NCI-H1436 (cell line): ENCODE results near the gene RANBP1.

ENCODE experiments used
- DNase-seq: peaks from one replicate; lab custom pipeline; 2025; lab: John Stamatoyannopoulos, UW

The RANBP1 gene

DNA sequence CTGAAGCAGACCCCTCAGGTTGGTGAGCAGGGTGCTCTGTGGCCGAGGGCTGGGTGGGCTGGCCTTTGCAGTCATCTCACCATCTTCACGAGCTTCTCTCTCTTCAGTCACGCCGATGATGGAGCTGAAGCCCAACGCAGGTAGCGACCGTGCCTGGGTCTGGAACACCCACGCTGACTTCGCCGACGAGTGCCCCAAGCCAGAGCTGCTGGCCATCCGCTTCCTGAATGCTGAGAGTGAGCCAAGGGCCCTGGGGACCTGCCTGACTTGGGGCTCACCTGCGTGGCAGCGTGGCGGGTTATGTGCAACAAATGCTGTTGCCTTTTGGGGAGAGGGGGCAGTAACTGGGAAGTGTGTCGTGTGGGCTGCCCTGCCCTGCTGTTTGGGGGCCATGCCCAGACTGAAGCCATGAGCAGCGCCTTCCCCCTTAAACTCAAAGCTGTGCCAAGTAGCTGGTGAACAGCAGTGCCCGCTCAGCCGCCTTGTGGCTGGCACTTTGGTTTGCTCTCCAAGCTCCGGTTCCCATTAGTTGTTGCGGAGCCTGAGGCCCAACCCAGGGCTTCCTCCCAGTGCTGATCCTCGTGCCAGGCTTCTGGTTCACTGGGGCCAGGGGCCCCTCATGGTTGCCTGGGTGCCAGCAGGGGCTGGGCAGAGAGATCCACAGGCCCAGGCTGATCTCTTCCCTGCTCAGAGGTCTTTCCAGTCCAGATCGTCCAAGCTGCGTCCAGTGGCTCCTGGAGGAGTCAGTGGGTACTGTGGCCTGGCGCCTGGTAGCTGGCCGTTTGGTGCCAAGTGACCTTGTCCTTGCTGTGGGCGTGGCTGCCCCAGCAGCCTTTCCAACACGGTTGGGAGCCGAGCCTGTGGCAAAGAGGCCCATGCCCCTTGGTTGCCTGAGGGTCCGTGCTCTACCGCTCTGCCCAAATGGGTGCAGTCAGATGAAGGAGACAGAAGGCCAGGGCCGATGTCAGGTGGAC is 9.6 kb downstream of the RANBP1 start:
- DNase-seq = no peak

DNA sequence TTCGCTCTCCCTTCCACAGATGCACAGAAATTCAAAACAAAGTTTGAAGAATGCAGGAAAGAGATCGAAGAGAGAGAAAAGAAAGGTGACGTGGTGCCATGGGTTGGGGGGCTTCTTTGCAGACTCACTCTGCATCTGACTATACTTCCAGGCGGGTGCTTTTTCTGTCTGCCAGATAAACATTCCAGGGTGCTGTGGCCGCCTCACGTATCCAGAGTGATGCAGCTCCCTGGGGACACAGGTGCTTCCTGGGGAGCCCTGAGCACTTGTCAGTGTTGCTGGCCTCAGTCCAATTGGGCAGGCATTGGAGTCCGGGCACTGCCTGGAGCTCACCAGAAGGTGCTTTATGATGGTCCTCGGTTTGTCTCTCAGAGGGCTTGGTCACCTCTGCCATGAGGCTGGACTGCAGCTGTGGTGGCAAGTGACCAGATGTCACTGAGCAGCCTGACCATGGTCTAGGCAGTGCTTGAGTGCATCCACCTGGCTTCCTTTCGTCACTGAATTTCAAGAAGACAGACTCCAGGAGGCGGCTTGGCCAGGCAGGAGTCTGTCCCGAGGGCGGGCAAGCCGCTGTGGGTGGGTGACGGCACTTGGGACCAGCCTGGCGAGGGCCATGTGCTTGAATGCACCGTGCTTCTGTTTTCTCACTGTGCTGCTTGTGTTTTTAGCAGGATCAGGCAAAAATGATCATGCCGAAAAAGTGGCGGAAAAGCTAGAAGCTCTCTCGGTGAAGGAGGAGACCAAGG is 10.6 kb downstream of the RANBP1 start:
- no peak for DNase-seq

- DNase-seq = no peak
These were observed 11.5 kb downstream of the RANBP1 start for GRCh38 chr22:20127318-20127868.

DNA sequence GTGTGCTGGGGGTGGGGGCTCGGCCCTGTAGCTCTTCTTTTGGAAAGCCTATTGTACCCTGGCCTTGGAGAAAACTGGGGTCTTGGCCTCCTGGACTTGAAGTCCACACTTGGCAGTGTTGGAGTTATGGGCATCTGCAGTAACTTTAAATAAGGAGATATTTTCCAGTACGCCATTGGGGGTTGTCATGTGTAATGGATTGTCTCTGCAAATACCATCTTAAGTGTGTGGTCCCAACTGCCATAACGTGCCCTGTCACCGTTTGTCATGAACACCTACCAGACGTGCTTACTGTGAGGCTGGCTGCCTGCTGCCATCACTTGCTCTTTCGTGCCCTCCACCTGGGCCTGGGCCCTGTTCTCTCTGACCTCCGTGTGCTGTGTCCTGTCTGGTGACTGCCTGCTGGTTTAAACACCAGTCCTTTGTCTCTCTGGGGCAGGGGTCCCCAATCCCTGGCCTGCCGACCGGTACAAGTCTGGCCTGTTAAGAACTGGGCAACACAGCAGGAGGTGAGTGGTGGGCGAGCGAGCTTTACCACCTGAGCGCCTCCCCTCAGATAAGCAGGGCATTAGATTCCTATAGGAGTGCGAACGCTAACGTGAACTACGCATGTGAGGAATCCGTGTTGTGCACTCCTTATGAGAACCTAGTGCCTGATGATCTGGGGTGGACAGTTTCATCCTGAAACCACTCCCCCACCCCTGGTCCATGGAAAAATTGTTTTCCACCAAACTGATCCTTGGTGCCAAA is 12.1 kb downstream of the RANBP1 start:
- DNase-seq = no peak

DNA sequence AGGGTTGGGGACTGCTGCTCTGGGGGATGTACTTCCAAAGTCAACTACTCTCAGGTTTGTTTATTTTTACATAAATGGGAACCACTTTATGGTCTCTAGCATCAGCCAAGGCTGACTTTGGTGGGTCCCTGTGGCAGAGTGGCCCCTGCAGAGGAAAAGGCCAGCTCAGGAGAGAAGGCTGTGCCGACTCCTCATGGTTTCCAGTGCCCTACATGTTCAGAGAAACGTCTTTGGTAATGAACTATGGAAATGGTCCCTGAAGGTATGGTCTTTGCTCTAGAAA is 12.7 kb downstream of the RANBP1 start:
- DNase-seq = no peak

- peak; percentile 8 for DNase-seq
These were observed 13.2 kb downstream of the RANBP1 start for GRCh38 chr22:20128902-20129746.

- no peak for DNase-seq
These were observed 13.8 kb downstream of the RANBP1 start for GRCh38 chr22:20129747-20130014.

- peak; percentile 20 for DNase-seq
These were observed 14.4 kb downstream of the RANBP1 start for GRCh38 chr22:20130319-20130718.

- peak; percentile 53 for DNase-seq
These were observed 15.1 kb downstream of the RANBP1 start for GRCh38 chr22:20130731-20131596.

DNA sequence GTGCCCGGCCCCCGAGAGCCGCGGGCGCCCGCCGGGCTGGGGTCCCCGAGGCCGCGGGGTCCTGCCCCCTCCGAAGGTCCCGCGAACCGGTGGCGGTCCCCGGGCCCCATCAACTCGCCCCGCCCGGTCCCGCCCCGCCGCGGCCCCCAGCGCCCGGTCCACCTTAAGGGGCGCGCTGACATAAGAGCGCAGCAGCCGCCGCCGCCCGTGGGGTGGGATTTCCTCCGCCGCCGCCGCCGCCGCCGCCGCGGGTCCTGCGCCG is 15.6 kb downstream of the RANBP1 start, which contains the start of gene ZDHHC8:
Gene ZDHHC8 (plus strand): TSS at position 208 of the 262 bp plus-strand sequence. CDS start 144 bp downstream, outside the sequence.
- no peak for DNase-seq

- DNase-seq = no peak
These were observed 16.2 kb downstream of the RANBP1 start for GRCh38 chr22:20131859-20132685.

DNA sequence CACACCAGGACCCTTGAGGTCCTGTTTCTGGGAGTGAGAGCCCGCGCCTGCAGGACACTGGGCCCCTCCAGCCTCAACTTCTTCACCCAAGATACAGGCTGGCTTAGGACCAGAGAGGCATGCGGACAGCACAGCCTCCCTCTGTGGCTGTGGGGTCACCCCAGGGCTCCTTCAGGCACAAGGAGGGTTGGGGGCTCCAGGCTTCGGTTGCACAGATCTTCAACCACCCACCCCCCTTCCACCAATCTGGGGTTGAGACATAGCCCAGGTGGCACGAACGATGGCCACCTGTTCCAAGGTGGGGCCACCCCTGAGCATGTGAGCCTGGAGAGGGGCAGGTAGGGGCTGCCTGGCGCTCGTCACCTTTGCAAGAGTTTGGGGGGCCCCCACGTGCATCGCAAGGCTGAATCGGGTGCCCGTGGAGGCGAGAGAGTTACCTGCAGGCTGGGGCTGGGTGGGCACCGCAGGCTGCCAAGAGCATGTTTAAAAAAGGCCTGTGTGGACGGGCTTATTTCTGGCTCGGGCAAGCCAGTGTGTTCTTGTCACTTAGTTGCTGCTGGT is 16.9 kb downstream of the RANBP1 start:
- DNase-seq = no peak

DNA sequence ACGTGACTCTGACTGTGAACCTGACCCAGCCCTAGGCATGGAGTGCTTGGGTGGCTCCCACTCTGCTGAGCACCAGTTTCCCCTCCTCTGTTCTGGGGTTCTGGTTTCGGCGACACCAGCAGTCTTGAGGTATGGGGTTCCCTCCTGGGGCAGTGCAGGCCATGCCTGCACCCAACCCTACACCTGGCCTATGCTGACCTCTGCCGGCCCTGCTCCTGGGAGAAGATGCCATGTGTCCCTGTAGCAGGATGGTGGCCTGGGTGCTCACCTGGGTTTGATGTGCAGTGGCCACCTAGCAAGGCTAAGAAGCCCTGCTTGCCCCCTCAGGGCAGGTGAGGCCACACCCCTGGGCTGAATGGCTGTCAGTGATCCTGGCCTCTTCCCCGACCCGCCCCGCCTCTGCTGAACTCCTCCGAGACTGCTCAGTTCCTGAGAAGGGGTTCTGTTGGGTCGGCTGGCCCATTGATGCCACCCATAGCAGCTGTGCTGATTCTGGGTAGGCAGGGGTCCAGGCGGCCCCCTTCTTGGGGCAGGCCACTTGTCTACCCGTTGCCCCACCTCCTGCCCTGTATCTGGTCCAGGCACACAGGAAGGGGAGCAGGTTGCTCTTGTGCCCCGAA is 18.1 kb downstream of the RANBP1 start:
- no peak for DNase-seq

GRCh38 chr22:20135265-20135664 is 19.4 kb downstream of the RANBP1 start:
- DNase-seq = no peak

- DNase-seq = no peak
These were observed 20.1 kb downstream of the RANBP1 start for GRCh38 chr22:20135806-20136602.

DNA sequence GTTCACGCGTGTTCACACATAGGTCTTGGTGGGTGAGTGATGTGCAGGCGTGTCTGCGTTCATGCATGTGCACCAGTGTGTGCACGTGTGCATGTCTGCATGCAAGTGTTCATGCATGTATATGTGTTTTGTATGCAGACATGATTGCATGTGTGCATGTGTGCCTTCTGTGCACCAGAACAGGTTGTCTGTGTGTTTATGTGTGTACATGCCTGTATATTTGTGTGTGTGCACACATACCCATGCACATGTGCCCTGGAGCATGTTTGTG is 20.6 kb downstream of the RANBP1 start:
- no peak for DNase-seq

DNA sequence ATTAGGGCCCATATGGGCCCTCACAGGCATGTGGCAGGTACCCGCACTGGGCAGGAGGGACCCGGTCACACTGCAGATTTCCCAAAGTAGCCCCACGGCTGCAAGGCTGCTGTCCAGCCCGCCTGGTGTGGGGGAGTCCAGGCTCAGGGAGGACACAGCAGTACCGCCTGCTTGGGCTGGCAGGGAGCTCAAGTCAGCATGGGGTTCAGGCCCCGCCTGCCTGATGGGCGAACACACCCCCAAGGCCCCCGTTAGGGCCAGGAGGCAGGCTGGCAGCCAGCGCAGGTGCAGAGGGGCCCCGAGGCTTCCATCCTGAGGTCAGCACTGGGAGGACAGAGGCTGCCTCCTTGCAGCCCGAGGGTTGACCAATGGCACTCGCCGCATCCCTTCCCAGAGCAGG is 21.2 kb downstream of the RANBP1 start:
- DNase-seq = no peak

DNA sequence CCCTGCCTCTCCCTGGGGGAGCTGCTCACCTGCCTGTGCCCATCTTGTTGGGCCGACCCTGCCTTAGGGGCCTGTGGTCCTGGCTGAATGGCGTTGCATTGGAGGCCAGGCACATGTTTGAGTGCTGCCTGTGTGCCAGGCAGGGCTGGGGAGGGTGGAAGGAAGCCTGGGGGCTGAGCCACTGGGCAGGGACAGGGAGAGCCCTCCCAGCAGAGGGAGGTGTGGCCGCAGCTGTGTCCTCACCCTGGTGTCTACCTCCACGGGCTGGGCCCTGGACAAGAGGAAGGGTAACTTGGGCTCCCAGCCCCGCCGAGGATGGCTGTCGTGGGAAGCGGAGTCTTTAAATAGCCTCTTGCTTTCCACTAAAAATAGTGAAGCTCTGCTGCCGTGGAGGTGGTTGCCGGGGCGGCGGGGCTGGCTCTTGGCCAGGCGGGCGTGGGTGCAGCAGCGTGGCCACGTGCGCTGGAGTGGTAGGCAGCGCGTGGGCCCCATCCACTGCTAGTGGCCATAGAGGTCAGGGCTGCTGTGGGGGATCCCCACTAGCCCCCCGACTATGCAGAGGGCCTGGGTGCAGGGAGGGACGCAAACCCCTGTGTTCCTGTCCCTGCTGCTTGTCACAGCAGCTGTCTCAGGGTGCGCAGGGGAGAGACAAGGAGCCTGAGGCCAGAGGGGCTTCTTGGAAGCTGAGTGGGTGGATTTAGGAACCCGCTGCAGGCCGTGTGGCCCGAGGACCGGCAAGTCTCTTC is 21.9 kb downstream of the RANBP1 start:
- no peak for DNase-seq
